ENCODE measurements around the gene SLC17A9. TPM values are rescaled to one million over a fixed set of nuclear protein-coding genes. Genes with fewer than 3 reads are reported as not detected.

SLC17A9 gene
- total and polyA plus RNA-seq, 2 donors (not counting 1 experiment from before 2014, with no cell fraction given), result 33.0 to 141 TPM

- Histone ChIP-seq H3K27me3 (replicated peaks in 1 of 4; ENCODE audit: control extremely low read depth in 1 of 4, control insufficient read depth in 3 of 4, insufficient read depth in 4 of 4, low read length in 3 of 4) (no peaks in the 10 kb centered on the region), H4K20me1 (ENCODE audit: control insufficient read depth, insufficient read depth, low read length, poor library complexity, severe bottlenecking) (peaks cover 45% of the 10 kb centered on the region), H3K79me2 (ENCODE audit: control insufficient read depth, insufficient read depth, low read length) (peaks cover 70% of the 10 kb centered on the region), H3K9ac (ENCODE audit: low read length) (no peak overlapping the region), H3K36me3 (replicated peaks in 1 of 2; ENCODE audit: control extremely low read depth in 1 of 2, control insufficient read depth in 1 of 2, extremely low read depth in 1 of 2, insufficient read depth in 2 of 2, low read length in 1 of 2) (peaks cover 0 to 27% of the 10 kb centered on the region in 2 experiments), H3K4me2 (replicated peaks; ENCODE audit: low read depth, low read length, poor library complexity, severe bottlenecking) (no peak overlapping the region), H2AFZ (ENCODE audit: insufficient read depth, low read depth, low read length, poor library complexity, severe bottlenecking) (no peak overlapping the region), H3K27ac (ENCODE audit: low read length in 2 of 2) (no peak overlapping the region), H3K9me3 (ENCODE audit: control extremely low read depth in 1 of 3, control insufficient read depth in 2 of 3, insufficient read depth in 1 of 3, low read length in 2 of 3) (no peaks in the 10 kb centered on the region), H3K4me3 (ENCODE audit: control extremely low read depth in 1 of 5, extremely low read depth in 1 of 5, insufficient read depth in 1 of 5, low read depth in 2 of 5, low read length in 4 of 5) (no peak overlapping the region), H3K4me1 (ENCODE audit: control insufficient read depth in 2 of 2, insufficient read depth in 2 of 2, low read length in 2 of 2) (peaks cover 36 to 55% of the 10 kb centered on the region in 2 donors)
- H3K27ac Mint-ChIP-seq, result no peak overlapping the region
- no peaks in the 10 kb centered on the region for H3K27me3 Mint-ChIP-seq
- ChIA-PET POLR2A (no interaction called here), CTCF (no interaction called here)
- TF ChIP-seq EZH2 (IDR thresholded peaks at IDR 0.05; ENCODE audit: borderline replicate concordance, insufficient read depth, low read depth, low read length, poor library complexity, severe bottlenecking), result no peak
- no peak for TF ChIP-seq CTCF (IDR thresholded peaks at IDR 0.05)
- H3K4me3 Mint-ChIP-seq, result no peak overlapping the region
- 96% methylated on average over 24 of the region's 25 CpGs for WGBS (ENCODE audit: insufficient coverage)
- H3K9me3 Mint-ChIP-seq (ENCODE audit: insufficient read depth), result no peaks in the 10 kb centered on the region
- ATAC-seq (ENCODE audit: low read depth) (no peak), DNase-seq (no peak)
- intact Hi-C loops (cut with micrococcal nuclease), result loop anchor here (10.0 kb wide), 3 partner anchors 48 to 938 kb away; partner anchors contain the start of genes BHLHE23, DNAJC5 and MRGBP
- H3K4me1 Mint-ChIP-seq, result peaks cover 50% of the 10 kb centered on the region
Observed at GRCh38 chr20:62956387-62957135, 4.1 kb downstream of the SLC17A9 start.

All from B cell (primary cell).